Thyroid gland (tissue), 4 donors: ENCODE data around the gene CRYL1.

Experiments
- CTCF ChIP-seq, 6 experiments: fragments of 200-600 bp in 3 of 6; fragments of 450-650 bp in 3 of 6; sonication (generic) in 3 of 6; IDR thresholded peaks; one replicate each; pipeline ENCODE4 v1.5.1; 2016 to 2019; ENCODE audit warnings: antibody characterized with exemption in 6 of 6, mild to moderate bottlenecking in 2 of 6, inconsistent platforms in 1 of 6, moderate library complexity in 1 of 6
- POLR2A ChIP-seq, 2 donors: fragments of 450-650 bp; IDR thresholded peaks; one replicate each; pipeline ENCODE4 v1.6.1; 2017; ENCODE audit warnings: antibody characterized with exemption in 2 of 2, mild to moderate bottlenecking in 2 of 2, moderate library complexity in 1 of 2

DNA sequence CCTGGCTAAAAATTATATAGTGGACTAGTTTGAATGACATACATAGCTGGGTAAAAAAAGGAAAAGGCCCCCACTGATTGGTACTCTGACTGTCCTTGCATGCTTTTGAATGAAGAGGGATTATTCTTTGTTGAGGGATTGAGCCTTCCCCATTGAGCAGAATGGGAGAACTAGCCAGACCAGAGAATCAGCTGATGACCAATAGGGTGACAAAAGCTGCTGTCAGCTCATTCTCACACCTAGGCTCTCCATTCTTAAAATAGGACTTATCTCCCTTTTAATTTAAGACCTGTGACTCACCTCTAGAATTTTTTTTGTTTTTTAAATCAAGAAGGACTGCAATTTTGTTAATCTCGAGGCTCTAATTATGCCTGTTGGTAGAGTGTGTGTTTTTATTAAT is 79.3 kb downstream of the CRYL1 start:
- TF ChIP-seq POLR2A (IDR thresholded peaks at IDR 0.05) (no peak), CTCF (IDR thresholded peaks at IDR 0.05) (no peak)
